HG03342 (cell line): ENCODE measurements around the gene PLPP1.

ENCODE experiments used
- ATAC-seq: cut with Tn5 transposase; IDR thresholded peaks from one replicate; pipeline ENCODE4 v1.9.1; 2021; ENCODE audit warnings: mild to moderate bottlenecking, moderate library complexity; ENCODE audit not compliant: unreplicated experiment

PLPP1 gene

GRCh38 chr5:55534436-55535198, at the start of gene PLPP1:
Gene PLPP1 (minus strand): TSS chr5:55534964. CDS start chr5:55534629, 335 bp downstream.
- peak; percentile 77 for ATAC-seq

DNA sequence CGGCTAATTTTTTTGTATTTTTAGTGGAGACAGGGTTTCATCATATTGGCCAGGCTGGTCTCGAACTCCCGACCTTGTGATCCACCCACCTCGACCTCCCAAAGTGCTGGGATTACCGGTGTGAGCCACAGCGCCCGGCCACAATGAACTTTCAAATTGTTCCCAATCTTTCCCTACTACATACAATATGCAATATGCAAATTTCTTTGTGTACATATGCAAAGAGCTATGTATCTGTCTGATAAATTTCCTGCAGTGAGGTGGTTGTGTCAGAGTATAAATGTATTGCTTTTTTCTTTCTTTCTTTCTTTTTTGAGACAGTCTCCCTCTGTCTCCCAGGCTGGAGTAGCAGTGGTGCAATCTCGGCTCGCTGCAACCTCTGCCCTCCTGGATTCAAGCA, 48.8 kb upstream of the PLPP1 start:
- no peak for ATAC-seq

DNA sequence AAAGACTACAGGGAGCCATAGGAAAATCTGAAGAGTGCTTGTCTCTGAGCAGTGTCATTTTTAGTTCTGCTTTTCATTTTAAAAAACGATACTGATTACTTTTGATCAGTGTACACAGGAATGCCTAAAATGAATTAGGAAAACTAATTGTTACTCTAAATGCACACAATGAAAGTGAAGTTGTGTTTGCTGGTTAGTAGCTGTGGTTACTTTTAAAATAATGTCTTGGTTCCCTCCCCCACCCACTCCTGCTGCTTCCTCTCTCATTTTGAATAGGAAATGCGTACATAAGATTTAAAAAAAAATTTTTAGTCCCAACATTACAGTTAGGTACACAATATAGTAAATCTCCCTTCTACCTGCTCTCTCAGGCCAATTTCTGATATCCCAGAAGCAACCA, 47.5 kb upstream of the PLPP1 start:
- no peak for ATAC-seq

DNA sequence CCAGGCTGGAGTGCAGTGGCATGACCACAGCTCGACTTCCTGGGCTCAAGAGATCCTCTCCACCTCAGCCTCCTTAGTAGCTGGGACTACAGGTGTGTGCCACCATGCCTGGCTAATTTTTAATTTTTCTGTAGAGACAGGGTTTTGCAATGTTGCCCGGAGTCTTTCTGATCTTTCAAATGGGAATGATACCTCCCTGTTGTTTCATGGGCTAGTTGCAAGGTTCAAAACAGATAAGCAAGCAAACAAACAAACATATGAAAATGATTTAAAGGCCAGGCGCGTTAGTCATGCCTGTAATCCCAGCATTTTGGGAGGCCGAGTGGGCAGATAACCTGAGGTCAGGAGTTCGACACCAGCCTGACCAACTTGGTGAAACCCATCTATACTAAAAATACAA, 45.3 kb upstream of the PLPP1 start:
- no peak for ATAC-seq

DNA sequence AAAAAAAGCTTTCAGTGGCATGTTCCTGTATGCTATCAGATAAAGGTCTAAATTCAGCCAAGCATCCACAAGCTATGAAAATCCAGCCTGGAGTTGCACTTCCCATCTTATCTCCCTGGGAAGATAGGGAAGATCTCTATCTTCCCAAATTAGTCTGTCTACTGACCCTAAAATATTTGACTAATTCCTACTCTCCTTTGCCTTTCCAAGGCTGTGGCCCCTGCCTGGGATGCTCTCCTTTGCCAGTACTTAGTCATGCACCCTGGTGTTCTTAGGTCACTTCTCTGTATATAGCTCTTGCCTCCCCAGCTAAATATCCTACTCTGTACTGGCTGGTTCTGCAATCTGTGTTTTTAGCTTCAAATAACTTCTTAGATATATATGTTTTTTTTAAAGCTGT, 44.0 kb upstream of the PLPP1 start:
- ATAC-seq = no peak

DNA sequence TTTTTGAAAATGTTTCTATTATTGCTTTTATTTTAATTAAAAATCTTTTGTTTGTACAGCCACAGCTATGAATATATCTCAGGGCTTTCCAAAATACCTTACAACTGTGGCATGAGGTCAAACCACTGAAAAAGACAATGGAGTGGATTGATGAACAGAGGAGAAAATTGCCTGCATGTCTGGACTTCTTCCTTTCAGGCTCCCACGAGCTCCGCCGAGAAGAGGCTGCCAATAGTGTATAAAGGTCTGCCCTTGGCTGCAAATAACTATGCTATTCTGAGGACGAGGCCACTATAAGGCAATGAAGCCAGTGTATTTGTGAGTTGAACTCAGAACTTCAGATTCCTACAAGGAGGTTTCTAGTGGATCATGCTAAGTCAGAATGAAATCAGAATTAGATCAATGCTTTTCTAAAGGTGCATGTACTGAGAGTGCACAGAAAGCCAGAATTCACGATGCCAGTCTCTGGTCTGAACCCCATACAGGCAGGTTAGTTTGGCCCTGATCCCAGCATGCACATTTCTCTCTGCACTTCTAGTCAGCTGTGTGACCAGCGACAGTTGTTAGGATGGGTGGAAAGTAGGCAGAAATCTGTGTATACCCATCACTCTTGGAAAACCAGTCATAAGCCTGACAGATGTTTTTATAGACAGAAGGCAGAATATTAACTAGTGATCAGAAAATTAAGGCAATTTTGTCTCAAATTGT, 42.7 kb upstream of the PLPP1 start:
- no peak for ATAC-seq

GRCh38 chr5:55576661-55577060, 41.9 kb upstream of the PLPP1 start:
- no peak for ATAC-seq

DNA sequence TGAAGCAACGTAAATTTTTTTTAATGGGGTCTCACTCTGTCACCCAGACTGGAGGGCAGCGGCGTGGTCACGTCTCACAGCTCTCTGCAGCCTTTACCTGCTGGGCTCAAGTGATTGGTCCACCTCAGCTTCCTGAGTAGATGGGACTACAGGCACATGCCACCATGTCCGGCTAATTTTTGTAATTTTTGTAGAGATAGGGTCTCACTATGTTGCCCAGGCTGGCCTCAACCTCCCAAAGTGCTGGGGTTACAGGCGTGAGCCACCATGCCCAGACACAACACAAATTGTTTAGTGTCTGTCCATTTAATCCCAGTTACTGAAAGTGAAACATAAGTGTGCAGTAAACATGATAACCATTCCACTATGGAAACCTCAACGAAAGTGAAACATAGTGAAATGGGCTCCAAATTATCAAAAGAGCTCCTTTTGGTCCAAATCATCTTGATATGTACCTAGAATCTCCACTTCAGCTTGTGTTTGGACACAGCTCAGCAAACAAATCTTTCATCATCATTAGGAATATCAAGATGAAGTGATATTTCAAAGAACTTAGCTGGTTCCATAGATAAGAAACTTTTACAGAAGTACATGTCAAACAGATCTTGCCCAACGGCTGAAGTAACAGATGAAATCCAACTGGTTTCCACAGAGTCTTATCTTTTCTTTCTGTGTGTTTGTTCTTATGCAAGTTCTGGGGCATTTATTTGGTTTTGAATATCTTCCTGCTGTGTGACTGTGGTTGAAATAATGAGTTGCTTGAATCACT, 41.2 kb upstream of the PLPP1 start:
- no peak for ATAC-seq

DNA sequence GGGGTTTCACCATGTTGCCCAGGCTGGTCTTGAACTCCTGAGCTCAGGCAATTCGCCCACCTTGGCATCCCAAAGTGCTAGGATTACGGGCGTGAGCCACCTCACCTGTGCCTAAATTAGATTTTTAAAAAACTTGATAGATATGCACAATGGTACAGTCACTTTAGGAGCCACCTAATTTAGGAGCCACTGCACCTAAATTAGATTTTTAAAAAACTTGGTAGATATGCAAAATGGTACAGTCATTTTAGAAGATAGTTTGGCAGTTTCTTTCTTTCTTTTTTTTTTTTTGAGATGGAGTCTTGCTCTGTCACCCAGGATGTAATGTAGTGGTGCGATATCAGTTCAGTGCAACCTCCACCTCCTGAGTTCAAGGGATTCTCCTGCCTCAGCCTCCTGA, 37.8 kb upstream of the PLPP1 start:
- ATAC-seq = no peak

GRCh38 chr5:55572020-55572419, 37.3 kb upstream of the PLPP1 start:
- ATAC-seq = no peak

DNA sequence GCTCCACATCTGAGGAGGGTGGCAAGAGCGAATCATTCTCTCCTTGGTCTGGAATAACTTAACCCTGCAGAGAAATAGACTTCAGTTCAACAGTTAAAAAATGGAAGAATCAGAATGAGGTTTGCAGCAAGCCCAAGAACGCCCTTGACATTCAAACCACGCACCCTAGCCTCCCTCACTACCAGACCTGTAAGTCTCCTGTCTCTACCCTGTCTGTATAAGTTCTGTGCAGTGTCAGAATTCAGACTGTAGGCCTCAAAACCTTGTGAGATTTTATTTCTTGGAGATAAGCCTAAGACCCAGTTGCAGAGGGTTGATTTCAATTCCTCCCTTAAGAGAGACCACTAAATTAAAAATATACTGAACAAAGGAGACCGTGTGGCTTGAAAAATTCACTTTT, 35.8 kb upstream of the PLPP1 start:
- ATAC-seq = no peak

DNA sequence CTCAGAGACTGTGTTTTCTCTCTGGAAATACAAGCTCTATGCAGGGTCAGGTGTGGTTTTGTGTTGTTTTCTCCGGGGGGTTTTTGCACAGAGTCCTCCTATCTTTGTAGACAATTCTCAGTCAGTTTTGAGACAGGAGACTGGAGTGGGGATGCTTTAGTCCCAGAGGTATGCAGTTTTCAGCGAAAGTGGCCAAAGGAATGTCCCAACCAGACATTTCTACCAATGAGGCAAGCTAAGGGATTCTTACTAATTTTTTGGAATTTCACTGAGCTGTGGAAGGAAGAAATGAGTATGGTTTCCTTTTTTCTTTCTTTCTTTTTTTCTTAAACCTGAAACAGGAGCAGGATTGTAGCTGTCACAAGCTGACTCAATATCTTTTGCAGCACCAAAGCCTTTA, 35.3 kb upstream of the PLPP1 start:
- no peak for ATAC-seq

- ATAC-seq = no peak
Measured at GRCh38 chr5:55569513-55569865, 34.7 kb upstream of the PLPP1 start.

- no peak for ATAC-seq
Measured at GRCh38 chr5:55568654-55569512, 34.1 kb upstream of the PLPP1 start.

DNA sequence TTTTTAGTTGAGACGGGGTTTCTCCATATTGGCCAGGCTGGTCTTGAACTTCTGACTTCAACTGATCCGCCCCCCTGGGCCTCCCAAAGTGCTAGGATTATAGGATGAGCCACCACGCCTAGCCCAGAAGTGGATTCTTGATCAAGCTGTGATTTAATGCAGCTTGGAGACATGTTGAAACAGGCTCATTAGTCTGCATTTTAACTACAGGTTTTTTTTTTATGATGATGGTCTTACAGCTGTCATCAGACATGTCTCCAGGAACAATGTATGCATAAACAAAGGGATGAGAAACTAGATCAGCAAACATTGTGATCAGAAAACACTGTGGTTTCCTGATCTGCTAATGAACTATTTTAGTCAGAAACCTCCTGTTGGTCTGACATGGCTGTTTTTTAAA, 30.0 kb upstream of the PLPP1 start:
- peak; percentile 53 for ATAC-seq

GRCh38 chr5:55558484-55558883, 23.7 kb upstream of the PLPP1 start:
- no peak for ATAC-seq

DNA sequence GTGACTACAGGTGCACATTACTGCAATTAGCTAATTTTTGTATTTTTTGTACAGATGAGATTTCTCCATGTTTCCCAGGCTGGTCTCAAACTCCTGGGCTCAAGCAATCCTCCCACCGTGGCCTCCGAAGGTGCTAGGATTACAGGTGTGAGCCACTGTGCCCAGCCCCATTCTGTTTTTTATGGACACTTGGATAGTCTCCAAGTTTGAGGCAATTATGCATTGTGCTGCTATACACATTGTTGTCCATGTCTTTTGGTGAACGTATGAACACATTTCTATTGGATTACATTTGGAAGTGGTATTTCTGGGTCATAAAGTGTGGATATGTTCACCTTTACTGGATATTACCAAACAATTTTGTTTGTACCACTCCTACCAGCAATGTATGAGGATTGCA, 22.4 kb upstream of the PLPP1 start:
- ATAC-seq = no peak

- ATAC-seq = no peak
Measured at GRCh38 chr5:55554585-55555202, 19.9 kb upstream of the PLPP1 start.

GRCh38 chr5:55551904-55552303, 17.1 kb upstream of the PLPP1 start:
- no peak for ATAC-seq

- no peak for ATAC-seq
Measured at GRCh38 chr5:55551358-55551757, 16.6 kb upstream of the PLPP1 start.

DNA sequence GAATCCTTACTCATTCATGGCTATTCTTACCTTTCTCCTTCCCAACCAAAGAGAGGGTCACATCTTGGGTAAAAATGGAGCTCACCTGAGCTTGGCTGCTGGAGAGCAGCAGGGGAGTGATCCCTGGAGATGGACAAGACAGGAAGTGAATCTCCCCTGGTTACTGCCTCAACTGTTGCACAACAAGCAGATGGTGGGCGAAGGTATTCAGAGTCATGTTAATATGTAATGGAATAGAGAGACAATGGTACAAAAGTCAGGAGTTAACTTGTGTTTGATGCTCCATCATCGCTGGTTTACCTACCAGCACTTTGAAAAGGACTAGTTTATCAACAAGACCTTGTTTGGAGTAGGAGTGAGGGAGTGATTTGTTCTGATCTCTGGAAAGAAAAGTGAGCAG, 13.0 kb upstream of the PLPP1 start:
- ATAC-seq = no peak
